Measurements from ENCODE around the gene P2RX1.

P2RX1 gene

GRCh38 chr17:3924512-3925350, 8.5 kb upstream of the P2RX1 start:
- no peak for DNase-seq (ENCODE audit: low read depth, low spot score)

DNA sequence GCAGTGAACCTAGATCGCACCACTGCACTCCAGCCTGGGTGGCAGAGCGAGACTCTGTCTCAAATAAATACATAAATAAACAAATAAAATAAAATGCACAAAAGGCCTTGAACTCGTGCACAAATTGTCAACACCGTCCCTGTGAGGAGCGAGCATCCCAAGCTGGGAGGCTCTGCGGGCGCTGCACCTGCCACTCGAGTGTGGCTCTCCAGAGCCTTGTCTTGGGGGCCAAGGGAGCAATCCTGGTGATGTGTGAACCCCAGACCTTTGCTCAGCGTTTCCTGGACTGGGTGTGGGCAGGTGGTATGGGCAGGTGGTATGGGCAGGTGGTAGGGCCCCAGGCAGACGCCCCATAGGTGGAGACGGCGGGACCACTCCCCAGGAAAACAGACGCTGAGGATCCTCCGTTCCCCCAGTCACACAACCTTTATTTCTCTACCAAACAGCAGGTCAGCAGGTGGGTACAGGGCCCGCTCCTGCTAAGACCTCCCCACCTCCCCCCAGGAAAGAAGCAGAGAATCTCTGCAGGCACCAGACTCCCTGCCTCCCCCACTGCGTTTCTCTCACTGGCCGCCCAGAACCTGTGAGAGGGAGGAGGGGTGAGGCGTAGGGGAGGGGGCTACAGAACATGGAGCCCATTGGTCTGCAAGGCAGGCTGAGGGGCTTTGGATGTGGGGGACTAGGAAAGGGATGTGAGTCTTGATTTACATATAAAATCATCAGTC, 7.4 kb upstream of the P2RX1 start:
- DNase-seq (ENCODE audit: low read depth, low spot score): no peak

DNA sequence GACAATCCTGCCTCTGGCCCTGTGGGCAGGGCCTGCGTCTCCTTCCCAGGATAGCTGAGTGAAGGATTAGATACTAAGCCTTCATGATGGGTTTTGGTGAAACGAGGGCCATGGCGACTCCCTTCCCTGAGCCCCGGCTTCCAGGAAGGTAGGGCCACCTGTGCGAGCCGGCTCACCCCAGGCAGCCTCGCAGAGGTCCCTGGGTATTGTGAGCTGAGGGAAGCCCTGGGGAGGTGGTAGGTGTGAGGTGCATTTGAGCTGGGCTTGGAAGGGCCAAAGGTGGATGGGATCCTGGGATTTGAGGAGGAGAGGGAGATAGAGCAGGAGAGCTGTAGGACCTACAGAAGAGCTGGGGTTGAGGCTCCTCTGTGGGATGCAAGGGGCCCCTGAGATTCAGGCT, 6.5 kb upstream of the P2RX1 start:
- DNase-seq (ENCODE audit: low read depth, low spot score): no peak

DNA sequence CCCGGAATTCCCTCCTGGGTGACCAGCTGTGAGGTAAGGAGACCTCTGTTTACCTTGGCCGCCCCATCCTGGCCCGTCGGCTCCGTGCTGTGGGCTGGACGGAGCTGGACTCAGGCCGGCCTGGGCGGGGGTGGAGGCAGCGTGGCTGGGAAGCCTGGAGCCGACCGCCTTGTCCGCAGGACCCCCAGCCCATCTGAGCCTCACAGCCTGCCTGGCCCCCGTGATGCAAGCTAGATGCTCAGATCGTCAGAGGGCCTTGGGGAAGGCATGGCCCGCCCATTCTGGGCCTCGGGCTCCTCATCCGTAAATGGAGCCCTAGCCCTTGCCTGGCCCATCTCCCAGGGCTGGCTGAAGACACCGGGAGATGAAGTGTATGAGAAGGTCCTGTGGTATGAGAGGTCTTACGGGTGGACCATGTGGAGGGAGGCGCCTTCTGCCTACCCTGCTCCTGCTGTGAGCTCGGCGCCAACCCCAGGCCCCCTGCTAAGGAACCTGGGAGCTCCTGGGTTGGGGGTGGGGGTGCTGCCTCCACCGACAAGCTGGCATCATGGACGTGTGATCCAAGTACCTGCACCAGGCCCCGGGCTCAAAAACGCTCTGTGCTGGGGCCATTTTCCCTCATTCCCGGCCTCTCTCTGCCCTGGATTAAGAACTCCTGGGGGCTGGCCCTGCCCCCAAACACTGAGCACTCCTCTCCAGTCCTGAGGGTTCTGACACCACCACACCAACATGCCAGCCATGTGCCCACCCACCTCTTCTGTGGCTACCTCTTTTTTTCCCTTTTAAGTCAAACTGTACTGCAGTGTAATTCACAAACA, 5.4 kb upstream of the P2RX1 start:
- DNase-seq (ENCODE audit: low read depth, low spot score): no peak

DNA sequence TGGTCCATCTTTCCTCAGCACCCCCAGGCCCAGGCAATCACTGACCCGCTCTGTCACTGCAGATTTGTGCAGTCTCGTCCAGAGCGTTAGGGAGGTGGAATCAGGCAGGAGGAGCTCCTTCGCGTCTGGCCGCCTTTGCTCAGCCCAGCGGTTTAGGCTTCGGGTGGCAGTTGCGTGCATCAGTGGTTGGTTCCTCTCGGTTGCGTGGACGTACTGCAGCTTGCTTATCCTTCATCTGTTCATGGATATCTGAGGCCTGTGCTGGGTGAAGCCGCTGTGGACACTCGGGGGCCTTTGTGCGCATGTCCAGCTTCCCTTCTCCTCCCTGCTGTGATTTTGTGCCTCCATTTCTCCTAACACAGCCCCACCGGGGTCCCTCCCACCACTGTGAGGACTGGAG, 4.7 kb upstream of the P2RX1 start:
- DNase-seq (ENCODE audit: low read depth, low spot score): no peak

DNA sequence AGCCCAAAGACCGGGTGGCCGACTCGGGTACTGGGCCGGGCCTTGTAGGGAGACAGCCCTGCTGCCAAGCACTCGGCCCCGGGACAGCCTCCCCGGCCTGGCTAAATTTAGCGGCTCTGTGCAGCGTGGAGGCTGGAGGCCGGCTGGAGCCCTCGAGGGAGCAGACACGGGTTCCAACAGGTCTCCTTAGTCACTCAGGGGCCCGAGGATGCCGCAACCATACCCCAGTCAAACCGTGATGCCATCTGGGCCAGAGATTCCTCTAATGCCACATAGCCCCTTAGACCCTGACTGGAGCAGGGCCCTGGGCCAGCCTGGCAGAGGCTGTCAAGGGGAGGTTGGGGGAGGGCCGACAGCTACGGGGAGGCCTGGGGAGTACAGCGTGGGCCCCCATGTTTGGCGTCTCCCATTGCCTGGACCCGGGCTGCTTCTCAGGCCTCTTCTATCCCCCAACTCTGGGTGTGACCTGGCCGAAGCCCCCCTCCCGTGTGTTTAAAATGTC, 2.9 kb upstream of the P2RX1 start:
- no peak for DNase-seq (ENCODE audit: low read depth, low spot score)

GRCh38 chr17:3918372-3919122, 2.3 kb upstream of the P2RX1 start:
- no peak for DNase-seq (ENCODE audit: low read depth, low spot score)

DNA sequence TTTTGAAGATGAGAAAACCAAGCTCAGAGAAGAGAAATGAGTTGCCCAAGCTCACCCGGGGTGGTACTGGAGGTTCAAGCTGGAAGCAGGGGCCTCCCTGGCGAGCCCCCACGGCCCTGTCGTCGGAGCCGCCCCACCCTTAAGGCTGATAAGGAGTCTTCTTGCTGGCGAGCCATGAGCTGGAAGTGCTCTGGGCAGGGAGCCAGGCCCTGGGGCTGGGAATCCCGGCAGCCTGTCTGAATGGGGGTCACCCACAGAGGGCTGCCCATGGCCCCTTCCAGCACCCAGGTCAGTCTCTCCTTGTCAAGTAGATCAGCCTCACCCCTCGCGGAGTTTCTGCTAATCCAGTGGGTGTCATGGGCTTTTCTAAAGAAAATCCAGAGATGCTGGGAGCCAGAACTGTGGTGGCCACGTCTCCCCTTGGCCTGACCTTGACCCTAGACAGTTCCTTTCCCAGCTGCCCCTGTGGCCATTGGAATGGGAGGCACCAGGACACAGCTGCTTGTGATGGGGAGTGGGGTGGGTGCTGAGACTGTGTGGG, 1.2 kb upstream of the P2RX1 start:
- no peak for DNase-seq (ENCODE audit: low read depth, low spot score)

GRCh38 chr17:3916825-3917224, 560 bp upstream of the P2RX1 start:
- no peak for DNase-seq (ENCODE audit: low read depth, low spot score)

- no peak for DNase-seq (ENCODE audit: low read depth, low spot score)
These were observed 677 bp downstream of the P2RX1 start for GRCh38 chr17:3915581-3915994.

DNA sequence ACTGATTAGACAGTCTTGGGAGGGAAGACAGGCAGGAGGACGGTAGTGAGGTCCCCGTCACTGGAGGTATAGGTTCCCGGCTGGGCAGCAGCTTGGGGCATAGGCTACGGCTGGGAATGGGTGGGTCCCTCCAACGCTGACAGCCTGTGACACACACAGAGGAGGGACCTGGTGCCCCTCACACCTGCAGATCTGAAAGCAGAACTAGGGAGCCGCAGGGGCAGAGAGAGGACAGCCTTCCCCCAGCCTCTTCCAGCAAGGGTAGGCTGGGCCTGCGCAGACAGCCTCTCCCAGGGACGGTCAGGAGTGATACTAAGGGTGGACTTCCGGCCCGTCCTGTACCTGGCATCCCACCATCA, 2.0 kb downstream of the P2RX1 start:
- DNase-seq (ENCODE audit: low read depth, low spot score): no peak

GRCh38 chr17:3913531-3914311, 2.5 kb downstream of the P2RX1 start:
- DNase-seq (ENCODE audit: low read depth, low spot score): no peak

DNA sequence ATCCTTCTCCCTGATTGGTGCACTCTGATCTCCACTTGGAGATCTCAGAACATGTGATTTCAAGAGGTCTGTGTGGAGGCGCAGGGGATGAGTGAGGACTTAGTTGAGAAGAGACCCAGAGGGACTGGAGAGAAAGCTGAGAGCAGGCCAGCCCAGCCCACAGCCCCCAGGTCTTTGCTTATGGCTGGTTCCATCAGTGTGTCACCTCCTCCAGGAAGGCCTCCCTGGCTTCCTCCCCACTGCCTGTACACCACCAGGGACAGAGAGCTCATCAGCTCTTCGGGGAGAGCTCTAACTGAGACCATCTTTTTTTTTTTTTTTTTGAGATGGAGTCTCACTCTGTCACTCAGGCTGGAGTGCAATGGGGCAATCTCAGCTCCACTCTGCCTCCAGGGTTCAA, 3.4 kb downstream of the P2RX1 start:
- no peak for DNase-seq (ENCODE audit: low read depth, low spot score)

GRCh38 chr17:3911271-3912053, 4.8 kb downstream of the P2RX1 start:
- no peak for DNase-seq (ENCODE audit: low read depth, low spot score)

DNA sequence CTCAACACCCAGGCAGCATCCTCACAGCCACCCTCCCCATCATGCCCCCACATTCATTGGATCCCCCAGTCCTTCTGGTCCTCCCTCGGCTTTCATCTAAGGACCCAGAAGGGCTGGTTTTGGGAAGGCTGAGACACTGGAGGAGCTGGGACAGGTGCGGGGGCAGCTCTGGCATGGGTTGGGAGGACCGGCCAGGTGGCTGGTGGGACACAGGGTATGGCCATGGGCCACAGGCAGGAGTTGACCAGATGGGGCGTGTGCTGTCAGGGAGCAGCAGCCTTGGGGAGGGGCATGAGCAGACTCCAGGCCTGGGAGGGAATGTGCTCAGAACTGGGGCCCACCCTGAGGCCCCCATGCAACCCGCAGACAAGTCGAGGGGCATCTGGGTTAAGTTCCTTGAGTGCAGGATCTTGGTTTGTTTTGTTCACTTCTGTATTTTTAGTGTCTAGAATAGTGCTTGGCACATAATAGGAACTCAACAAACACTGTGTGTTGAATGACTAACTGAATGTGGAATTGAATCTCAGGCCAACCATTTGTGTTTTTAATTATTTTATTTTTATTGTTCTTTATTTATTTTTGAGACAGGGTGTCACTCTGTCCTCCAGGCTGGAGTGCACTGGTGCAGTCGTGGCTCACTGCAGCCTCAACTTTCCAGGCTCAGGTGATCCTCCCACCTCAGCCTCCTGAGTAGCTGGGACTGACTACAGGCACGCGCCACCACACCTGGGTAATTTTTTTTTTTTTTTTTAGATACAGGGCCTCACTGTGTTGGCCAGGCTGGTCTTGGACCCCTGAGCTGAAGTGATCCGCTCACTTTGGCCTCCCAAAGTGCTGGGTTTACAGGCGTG, 5.6 kb downstream of the P2RX1 start:
- no peak for DNase-seq (ENCODE audit: low read depth, low spot score)

- DNase-seq (ENCODE audit: low read depth, low spot score): no peak
These were observed 7.0 kb downstream of the P2RX1 start for GRCh38 chr17:3909257-3909656.

DNA sequence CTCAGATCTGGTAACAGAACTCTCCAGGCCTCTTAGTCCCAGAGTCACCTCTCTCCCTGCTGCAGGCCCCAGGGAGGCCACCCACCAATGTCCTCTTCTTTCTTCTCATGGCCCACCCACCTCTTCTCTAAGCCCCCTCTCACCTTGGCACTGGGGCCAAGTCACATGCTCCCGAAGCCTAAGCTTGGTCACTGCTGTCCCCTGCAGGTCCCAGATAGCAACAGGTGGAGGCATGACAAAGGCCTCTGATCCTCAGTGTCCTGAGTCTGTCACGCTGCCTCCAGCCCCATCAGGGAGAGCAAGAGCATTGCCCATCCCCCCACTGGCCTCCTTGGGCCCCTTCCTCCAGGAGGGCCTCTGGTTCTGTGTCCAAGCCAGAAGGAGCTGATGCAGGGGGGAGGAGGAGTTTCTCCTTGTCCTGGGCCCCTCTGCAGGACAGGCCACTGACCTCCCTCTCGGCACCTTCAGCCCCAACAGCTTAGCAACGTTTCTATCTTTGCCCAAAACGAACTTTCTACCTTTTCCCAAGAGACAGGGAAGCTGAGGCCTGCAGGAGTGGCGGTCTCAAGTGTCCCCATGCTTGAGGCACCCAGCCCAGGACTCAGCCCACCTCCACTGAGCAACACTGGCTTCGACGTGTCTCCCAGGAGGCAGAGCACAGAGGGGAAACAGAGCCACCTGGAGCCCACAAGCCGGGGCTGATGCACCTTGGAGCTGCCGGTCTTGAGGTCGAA, 8.6 kb downstream of the P2RX1 start:
- no peak for DNase-seq (ENCODE audit: low read depth, low spot score)

DNA sequence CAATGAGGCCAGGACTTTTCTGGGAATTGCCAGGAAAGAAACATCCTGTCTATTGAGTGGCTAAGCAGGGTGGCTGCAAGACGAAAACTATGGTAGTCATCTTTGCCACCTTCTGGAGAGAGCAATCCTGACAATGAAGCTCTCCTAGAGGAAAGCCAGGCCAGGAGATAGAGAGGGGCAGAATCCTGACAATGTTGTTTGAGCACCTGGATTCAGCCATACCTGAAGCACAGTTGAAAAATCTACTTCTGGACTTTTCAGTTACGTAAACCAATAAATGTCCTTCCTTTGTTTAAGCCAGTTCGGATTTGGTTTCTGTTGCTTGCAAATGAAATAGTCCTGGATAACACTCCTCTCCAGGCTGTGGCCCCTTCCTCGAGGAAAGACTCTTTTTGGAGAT, 9.4 kb downstream of the P2RX1 start:
- DNase-seq (ENCODE audit: low read depth, low spot score): no peak

Measured in iPS DF 19.7 (cell line).